ENCODE measurements around the gene ADAMTS17.

- no peak for TF ChIP-seq CTCF (IDR thresholded peaks at IDR 0.05)
- no peak for TF ChIP-seq POLR2A (IDR thresholded peaks at IDR 0.05)
- no peak for TF ChIP-seq POLR2AphosphoS5 (IDR thresholded peaks at IDR 0.05)
Observed at GRCh38 chr15:99951511-99951910, 390.3 kb downstream of the ADAMTS17 start.
